K562 (cell line): ENCODE measurements around the gene P2RX1. TPM values are rescaled to one million over a fixed set of nuclear protein-coding genes. Genes with fewer than 3 reads are reported as not detected.

Experiments used
- CCNT2 ChIP-seq: IDR thresholded peaks from 2 replicates; pipeline ENCODE4 v1.6.1; 2011; ENCODE audit warnings: borderline replicate concordance, low read depth, mild to moderate bottlenecking, moderate library complexity, mixed read lengths, low read length; ENCODE audit not compliant: insufficient read length; ENCODE audit errors: extremely low read depth
- KAT8 ChIP-seq: fragments of 450-650 bp; IDR thresholded peaks from 2 replicates; pipeline ENCODE4 v1.6.1; 2016; ENCODE audit warnings: low read depth, mild to moderate bottlenecking
- NCOA4 ChIP-seq: fragments of 450-650 bp; IDR thresholded peaks from 2 replicates; pipeline ENCODE4 v1.6.1; 2018; ENCODE audit warnings: mild to moderate bottlenecking; ENCODE audit not compliant: partially characterized antibody
- POLR3G ChIP-seq: IDR thresholded peaks from 2 replicates; pipeline ENCODE4 v1.6.1; 2011; ENCODE audit not compliant: insufficient read length, insufficient replicate concordance; ENCODE audit errors: extremely low read depth
- SIX5 ChIP-seq, 2 experiments: IDR thresholded peaks; 2 replicates each; pipeline ENCODE4 v1.6.1; 2011; ENCODE audit warnings: low read length in 2 of 2, borderline replicate concordance in 1 of 2, low read depth in 1 of 2, mild to moderate bottlenecking in 1 of 2, moderate library complexity in 1 of 2; ENCODE audit not compliant: insufficient read depth in 1 of 2
- SMAD2 ChIP-seq: fragments of 150-350 bp; IDR thresholded peaks from 2 replicates; pipeline ENCODE4 v1.6.1; 2014; ENCODE audit warnings: low read depth, mild to moderate bottlenecking, low read length
- SMARCA5 ChIP-seq: fragments of 450-650 bp; IDR thresholded peaks from 2 replicates; pipeline ENCODE4 v1.6.1; 2016
- ZBTB17 ChIP-seq: fragments of 450-650 bp; formaldehyde crosslinking; IDR thresholded peaks from 2 replicates; pipeline ENCODE4 v1.4.0; 2020; ENCODE audit warnings: mild to moderate bottlenecking
- ZEB2 ChIP-seq: fragments of 450-650 bp; IDR thresholded peaks from 2 replicates; pipeline ENCODE4 v1.6.1; 2016
- ZNF174 ChIP-seq: fragments of 250-450 bp; sonication (Bioruptor Pico); IDR thresholded peaks from 2 replicates; pipeline ENCODE4 v1.4.0; 2020; ENCODE audit warnings: mild to moderate bottlenecking
- ZNF695 ChIP-seq: fragments of 450-650 bp; formaldehyde crosslinking; IDR thresholded peaks from 2 replicates; pipeline ENCODE4 v1.4.0; 2020; ENCODE audit warnings: mild to moderate bottlenecking, moderate library complexity
- polyA plus RNA-seq, 8 experiments: library from polyadenylated mRNA; depleted of rRNA in 4 of 8; stranded (reverse) in 5 of 8; unstranded in 3 of 8; fragments of >200 nt; fragmentation: Nextera tagmentation in 2 of 8; fragmentation: Illumina TruSeq in 1 of 8; extraction: Ambion mirVana in 2 of 8; extraction: Trizol in 1 of 8; gene quantifications; 2 replicates each; pipeline versions ENCODE4 v1.2.1 to v1.2.3, GENCODE V29; 2011 to 2014; ENCODE audit warnings: inconsistent platforms in 1 of 8, missing spikeins in 1 of 8
- total RNA-seq, 7 experiments: library from RNA; depleted of rRNA in 6 of 7; stranded (reverse); fragments of >200 nt in 6 of 7; fragmentation: Illumina TruSeq in 2 of 7; extraction: Trizol in 2 of 7; gene quantifications; 2 replicates each; pipeline versions ENCODE4 v1.2.1 to v1.2.3, GENCODE V29; 2011 to 2021; ENCODE audit warnings: low replicate concordance in 1 of 7
- TF ChIP-seq, protein P1 (sequence below), 2 experiments: fragments of 450-650 bp; IDR thresholded peaks; 2 replicates each; pipeline ENCODE4 v1.6.1; 2016
- TF ChIP-seq, protein P2 (sequence below): fragments of 450-650 bp; IDR thresholded peaks from 2 replicates; pipeline ENCODE4 v1.6.1; 2016; ENCODE audit warnings: antibody characterized with exemption
- TF ChIP-seq, protein P3 (sequence below): fragments of 250-450 bp; sonication (Bioruptor Pico); IDR thresholded peaks from 2 replicates; pipeline ENCODE4 v1.8.0; 2021; ENCODE audit warnings: borderline replicate concordance, mild to moderate bottlenecking, moderate library complexity; ENCODE audit not compliant: poor library complexity, severe bottlenecking
- TF ChIP-seq, protein P4 (sequence below): sonication (generic); formaldehyde crosslinking; IDR thresholded peaks from 2 replicates; pipeline ENCODE4 v1.9.0; 2022; ENCODE audit warnings: mild to moderate bottlenecking, missing genetic modification reagents
- TF ChIP-seq, protein P5 (sequence below): fragments of 250-450 bp; sonication (Bioruptor Pico); IDR thresholded peaks from 2 replicates; pipeline ENCODE4 v1.6.1; 2021; ENCODE audit warnings: mild to moderate bottlenecking
- TF ChIP-seq, protein P6 (sequence below): fragments of 450-650 bp; formaldehyde crosslinking; IDR thresholded peaks from 2 replicates; pipeline ENCODE4 v1.4.0; 2020; ENCODE audit warnings: mild to moderate bottlenecking, moderate library complexity
- TF ChIP-seq, protein P7 (sequence below): fragments of 250-450 bp; sonication (Bioruptor Pico); IDR thresholded peaks from 2 replicates; pipeline ENCODE4 v1.9.0; 2021; ENCODE audit warnings: mild to moderate bottlenecking, inconsistent platforms

P2RX1 gene
- total and polyA plus RNA-seq, 9 of the 15 experiments (the other 6 are each of a cell fraction or from before 2014, with no cell fraction given) = 0.27 to 20.3 (median 10.3) TPM

DNA sequence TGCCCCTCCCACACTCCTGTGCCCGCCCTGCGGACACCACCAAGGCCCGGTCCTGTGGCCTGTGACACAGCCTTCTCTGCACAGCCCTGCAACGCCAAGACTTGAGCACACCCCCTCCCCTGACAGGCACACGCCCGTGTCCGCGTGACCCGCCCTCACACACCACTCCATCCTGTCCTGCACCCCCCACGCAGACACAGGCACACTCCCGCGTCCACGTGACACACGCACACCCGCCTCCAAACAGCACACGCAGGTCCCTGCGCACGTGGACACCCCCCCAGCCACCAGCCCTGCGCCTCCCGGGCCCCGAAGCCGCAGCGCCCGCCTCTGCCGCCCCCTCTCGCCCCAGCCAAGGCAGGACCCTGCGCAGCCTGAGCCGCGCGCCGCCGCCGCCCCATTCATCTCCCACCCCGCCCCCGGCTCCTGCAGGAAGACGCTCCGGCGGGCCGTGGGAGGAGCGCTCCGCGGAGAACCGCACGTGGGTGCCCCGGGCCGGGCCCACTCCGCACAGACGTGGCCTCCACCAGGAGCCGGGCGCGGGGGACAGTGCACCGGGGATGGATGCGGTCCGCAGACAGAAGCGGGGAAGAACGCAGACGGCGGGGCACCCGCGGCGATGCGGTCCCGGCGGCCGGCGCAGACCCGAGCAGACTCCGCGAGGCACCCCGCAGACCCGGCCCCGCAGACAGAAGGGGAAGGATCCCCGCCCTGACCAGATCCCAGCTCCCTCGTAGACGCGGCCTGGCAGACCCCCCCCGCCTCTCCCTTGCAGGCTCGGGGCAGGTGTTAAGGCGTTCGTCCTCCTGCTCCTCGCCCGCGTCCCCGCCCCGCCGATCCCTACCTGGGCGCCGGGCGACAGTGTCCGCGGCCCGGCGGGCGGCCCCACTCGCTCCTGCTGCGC is 23.9 kb downstream of the P2RX1 start (continued):
- TF ChIP-seq, protein P1, sequence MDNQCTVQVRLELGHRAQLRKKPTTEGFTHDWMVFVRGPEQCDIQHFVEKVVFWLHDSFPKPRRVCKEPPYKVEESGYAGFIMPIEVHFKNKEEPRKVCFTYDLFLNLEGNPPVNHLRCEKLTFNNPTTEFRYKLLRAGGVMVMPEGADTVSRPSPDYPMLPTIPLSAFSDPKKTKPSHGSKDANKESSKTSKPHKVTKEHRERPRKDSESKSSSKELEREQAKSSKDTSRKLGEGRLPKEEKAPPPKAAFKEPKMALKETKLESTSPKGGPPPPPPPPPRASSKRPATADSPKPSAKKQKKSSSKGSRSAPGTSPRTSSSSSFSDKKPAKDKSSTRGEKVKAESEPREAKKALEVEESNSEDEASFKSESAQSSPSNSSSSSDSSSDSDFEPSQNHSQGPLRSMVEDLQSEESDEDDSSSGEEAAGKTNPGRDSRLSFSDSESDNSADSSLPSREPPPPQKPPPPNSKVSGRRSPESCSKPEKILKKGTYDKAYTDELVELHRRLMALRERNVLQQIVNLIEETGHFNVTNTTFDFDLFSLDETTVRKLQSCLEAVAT (IDR thresholded peaks at IDR 0.05) = 0 out of 4 replicates have a peak, but pooled peaks of 1 of the 2 experiments have one; percentile 20
- TF ChIP-seq ZBTB17 (no peak), ZNF695 (CRISPR knock-in tag) (no peak), KAT8 (no peak), ZNF174 (CRISPR knock-in tag) (no peak), CCNT2 (no peak), SIX5 (IDR thresholded peaks at IDR 0.05; ENCODE audit: borderline replicate concordance in 1 of 2, insufficient read depth in 1 of 2, low read depth in 1 of 2, low read length in 2 of 2) (no peak), NCOA4 (no peak), ZEB2 (no peak), POLR3G (no peak), SMAD2 (no peak), SMARCA5 (no peak)
- TF ChIP-seq, protein P2, sequence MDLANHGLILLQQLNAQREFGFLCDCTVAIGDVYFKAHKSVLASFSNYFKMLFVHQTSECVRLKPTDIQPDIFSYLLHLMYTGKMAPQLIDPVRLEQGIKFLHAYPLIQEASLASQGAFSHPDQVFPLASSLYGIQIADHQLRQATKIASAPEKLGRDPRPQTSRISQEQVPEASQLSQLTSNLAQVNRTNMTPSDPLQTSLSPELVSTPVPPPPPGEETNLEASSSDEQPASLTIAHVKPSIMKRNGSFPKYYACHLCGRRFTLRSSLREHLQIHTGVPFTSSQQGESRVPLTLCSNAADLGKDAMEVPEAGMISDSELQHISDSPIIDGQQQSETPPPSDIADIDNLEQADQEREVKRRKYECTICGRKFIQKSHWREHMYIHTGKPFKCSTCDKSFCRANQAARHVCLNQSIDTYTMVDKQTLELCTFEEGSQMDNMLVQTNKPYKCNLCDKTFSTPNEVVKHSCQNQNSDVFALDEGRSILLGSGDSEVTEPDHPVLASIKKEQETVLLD = no peak; the same call in 1 of the 2 replicates
- TF ChIP-seq, protein P3, sequence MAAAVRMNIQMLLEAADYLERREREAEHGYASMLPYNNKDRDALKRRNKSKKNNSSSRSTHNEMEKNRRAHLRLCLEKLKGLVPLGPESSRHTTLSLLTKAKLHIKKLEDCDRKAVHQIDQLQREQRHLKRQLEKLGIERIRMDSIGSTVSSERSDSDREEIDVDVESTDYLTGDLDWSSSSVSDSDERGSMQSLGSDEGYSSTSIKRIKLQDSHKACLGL (CRISPR knock-in tag) = no peak
- TF ChIP-seq, protein P4, sequence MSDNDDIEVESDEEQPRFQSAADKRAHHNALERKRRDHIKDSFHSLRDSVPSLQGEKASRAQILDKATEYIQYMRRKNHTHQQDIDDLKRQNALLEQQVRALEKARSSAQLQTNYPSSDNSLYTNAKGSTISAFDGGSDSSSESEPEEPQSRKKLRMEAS = peak; percentile 94
- TF ChIP-seq, protein P5, sequence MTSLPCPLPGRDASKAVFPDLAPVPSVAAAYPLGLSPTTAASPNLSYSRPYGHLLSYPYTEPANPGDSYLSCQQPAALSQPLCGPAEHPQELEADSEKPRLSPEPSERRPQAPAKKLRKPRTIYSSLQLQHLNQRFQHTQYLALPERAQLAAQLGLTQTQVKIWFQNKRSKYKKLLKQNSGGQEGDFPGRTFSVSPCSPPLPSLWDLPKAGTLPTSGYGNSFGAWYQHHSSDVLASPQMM (CRISPR knock-in tag) = no peak
- TF ChIP-seq, protein P6, sequence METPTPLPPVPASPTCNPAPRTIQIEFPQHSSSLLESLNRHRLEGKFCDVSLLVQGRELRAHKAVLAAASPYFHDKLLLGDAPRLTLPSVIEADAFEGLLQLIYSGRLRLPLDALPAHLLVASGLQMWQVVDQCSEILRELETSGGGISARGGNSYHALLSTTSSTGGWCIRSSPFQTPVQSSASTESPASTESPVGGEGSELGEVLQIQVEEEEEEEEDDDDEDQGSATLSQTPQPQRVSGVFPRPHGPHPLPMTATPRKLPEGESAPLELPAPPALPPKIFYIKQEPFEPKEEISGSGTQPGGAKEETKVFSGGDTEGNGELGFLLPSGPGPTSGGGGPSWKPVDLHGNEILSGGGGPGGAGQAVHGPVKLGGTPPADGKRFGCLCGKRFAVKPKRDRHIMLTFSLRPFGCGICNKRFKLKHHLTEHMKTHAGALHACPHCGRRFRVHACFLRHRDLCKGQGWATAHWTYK (CRISPR knock-in tag) = no peak
- TF ChIP-seq, protein P7, sequence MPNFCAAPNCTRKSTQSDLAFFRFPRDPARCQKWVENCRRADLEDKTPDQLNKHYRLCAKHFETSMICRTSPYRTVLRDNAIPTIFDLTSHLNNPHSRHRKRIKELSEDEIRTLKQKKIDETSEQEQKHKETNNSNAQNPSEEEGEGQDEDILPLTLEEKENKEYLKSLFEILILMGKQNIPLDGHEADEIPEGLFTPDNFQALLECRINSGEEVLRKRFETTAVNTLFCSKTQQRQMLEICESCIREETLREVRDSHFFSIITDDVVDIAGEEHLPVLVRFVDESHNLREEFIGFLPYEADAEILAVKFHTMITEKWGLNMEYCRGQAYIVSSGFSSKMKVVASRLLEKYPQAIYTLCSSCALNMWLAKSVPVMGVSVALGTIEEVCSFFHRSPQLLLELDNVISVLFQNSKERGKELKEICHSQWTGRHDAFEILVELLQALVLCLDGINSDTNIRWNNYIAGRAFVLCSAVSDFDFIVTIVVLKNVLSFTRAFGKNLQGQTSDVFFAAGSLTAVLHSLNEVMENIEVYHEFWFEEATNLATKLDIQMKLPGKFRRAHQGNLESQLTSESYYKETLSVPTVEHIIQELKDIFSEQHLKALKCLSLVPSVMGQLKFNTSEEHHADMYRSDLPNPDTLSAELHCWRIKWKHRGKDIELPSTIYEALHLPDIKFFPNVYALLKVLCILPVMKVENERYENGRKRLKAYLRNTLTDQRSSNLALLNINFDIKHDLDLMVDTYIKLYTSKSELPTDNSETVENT (CRISPR knock-in tag) = no peak
